HG03108 (cell line): ENCODE data around the gene CA4.

ENCODE experiments used
- ATAC-seq: cut with Tn5 transposase; IDR thresholded peaks from one replicate; pipeline ENCODE4 v1.9.1; 2021; ENCODE audit warnings: moderate library complexity; ENCODE audit not compliant: unreplicated experiment

The CA4 gene

GRCh38 chr17:60129164-60129563 lies 20.6 kb upstream of the CA4 start:
- no peak for ATAC-seq

- no peak for ATAC-seq
Observed at GRCh38 chr17:60130466-60130865, 19.3 kb upstream of the CA4 start.

- no peak for ATAC-seq
Observed at GRCh38 chr17:60134396-60135150, 15.2 kb upstream of the CA4 start.

GRCh38 chr17:60135151-60135950 lies 14.4 kb upstream of the CA4 start:
- ATAC-seq: peak; percentile 81

- no peak for ATAC-seq
Observed at GRCh38 chr17:60135951-60136666, 13.7 kb upstream of the CA4 start.

GRCh38 chr17:60137731-60138130 lies 12.0 kb upstream of the CA4 start:
- ATAC-seq: no peak

- ATAC-seq: no peak
Observed at GRCh38 chr17:60138769-60139437, 10.9 kb upstream of the CA4 start.

- ATAC-seq: no peak
Observed at GRCh38 chr17:60139438-60140285, 10.1 kb upstream of the CA4 start.

- no peak for ATAC-seq
Observed at GRCh38 chr17:60141111-60142018, 8.4 kb upstream of the CA4 start.

GRCh38 chr17:60142872-60143499 lies 6.8 kb upstream of the CA4 start:
- peak; percentile 64 for ATAC-seq

GRCh38 chr17:60145006-60145935 lies 4.5 kb upstream of the CA4 start:
- no peak for ATAC-seq

GRCh38 chr17:60146206-60146605 lies 3.6 kb upstream of the CA4 start:
- no peak for ATAC-seq

- ATAC-seq: no peak
Observed at GRCh38 chr17:60147553-60148223, 2.1 kb upstream of the CA4 start.

GRCh38 chr17:60148373-60148772 lies 1.4 kb upstream of the CA4 start:
- ATAC-seq: no peak

- ATAC-seq: no peak
Observed at GRCh38 chr17:60151355-60151754, 1.6 kb downstream of the CA4 start.

- ATAC-seq: no peak
Observed at GRCh38 chr17:60153606-60154390, 4.0 kb downstream of the CA4 start.
